Endodermal cell (in vitro differentiated cells): Measurements from ENCODE around the gene SUPT5H. TPM values are rescaled to one million over a fixed set of nuclear protein-coding genes. Genes with fewer than 3 reads are reported as not detected.
A peak's percentile ranks its signal among the peaks of the same experiment; 100 is the strongest.

Source experiments
- DNase-seq: peaks from one replicate; pipeline ENCODE4 v3.0.0-alpha.2; 2017
- H3K27ac ChIP-seq: 2 replicates; pipeline ENCODE4 v1.5.1; 2013; ENCODE audit warnings: mild to moderate bottlenecking, low read depth, low read length, moderate library complexity
- H3K27me3 ChIP-seq: 2 replicates; pipeline ENCODE4 v1.6.1; 2013; ENCODE audit warnings: mild to moderate bottlenecking, low read length, moderate library complexity; ENCODE audit not compliant: insufficient read depth, control insufficient read depth, poor library complexity, severe bottlenecking
- H3K36me3 ChIP-seq: 2 replicates; pipeline ENCODE4 v1.7.0; 2013; ENCODE audit warnings: mild to moderate bottlenecking, low read length, moderate library complexity; ENCODE audit not compliant: control insufficient read depth, insufficient read depth
- H3K4me1 ChIP-seq: one replicate; pipeline ENCODE4 v1.7.0; 2013; ENCODE audit warnings: low read length; ENCODE audit not compliant: control insufficient read depth, insufficient read depth
- H3K4me3 ChIP-seq: 2 replicates; pipeline ENCODE4 v1.5.1; 2013; ENCODE audit warnings: mild to moderate bottlenecking, low read length, moderate library complexity
- H3K9ac ChIP-seq: 2 replicates; pipeline ENCODE4 v1.6.1; 2013; ENCODE audit warnings: mild to moderate bottlenecking, low read length, moderate library complexity; ENCODE audit not compliant: poor library complexity, severe bottlenecking; ENCODE audit errors: extremely low read depth
- H3K9me3 ChIP-seq: 2 replicates; pipeline ENCODE4 v1.6.1; 2013; ENCODE audit warnings: mild to moderate bottlenecking, low read length, moderate library complexity; ENCODE audit not compliant: control insufficient read depth
- H3K27ac Mint-ChIP-seq: 2 replicates; pipeline ENCODE4 v1.8.0; 2020; ENCODE audit warnings: mixed read lengths
- H3K27me3 Mint-ChIP-seq: 2 replicates; pipeline ENCODE4 v1.8.0; 2021; ENCODE audit warnings: mild to moderate bottlenecking, mixed read lengths; ENCODE audit not compliant: insufficient read depth
- H3K36me3 Mint-ChIP-seq: 2 replicates; pipeline ENCODE4 v1.8.0; 2020; ENCODE audit warnings: low read depth, mixed read lengths
- H3K4me1 Mint-ChIP-seq: 2 replicates; pipeline ENCODE4 v1.8.0; 2020; ENCODE audit warnings: mixed read lengths
- H3K4me3 Mint-ChIP-seq: 2 replicates; pipeline ENCODE4 v1.8.0; 2020; ENCODE audit warnings: mild to moderate bottlenecking, moderate library complexity, mixed read lengths
- H3K9me3 Mint-ChIP-seq: 2 replicates; pipeline ENCODE4 v1.8.0; 2020; ENCODE audit warnings: mild to moderate bottlenecking, mixed read lengths
- CTCF ChIP-seq: fragments of 200-600 bp; sonication (generic); conservative IDR thresholded peaks from 2 replicates; pipeline ENCODE4 v1.5.0; 2021; ENCODE audit warnings: antibody characterized with exemption, mild to moderate bottlenecking
- WGBS, 2 experiments: methylation state at CpG; one replicate each; pipeline versions ENCODE4 v1.1.5 to v1.1.7; 2013; ENCODE audit warnings: missing lambda C conversion rate in 2 of 2, mixed read lengths in 1 of 2; ENCODE audit not compliant: insufficient coverage in 1 of 2, insufficient read length in 1 of 2; 5-methylcytosine and 5-hydroxymethylcytosine counted together
- total RNA-seq, 2 donors: library from RNA; stranded (reverse); fragmentation: NEBNext Ultra II Directional in 1 of 2; extraction: Animal tissue kit (Norgen Biotek cat#: 25700) in 1 of 2; gene quantifications; 2 replicates in 1 of 2; 3 replicates in 1 of 2; pipeline ENCODE4 v1.2.1, GENCODE V29; 2021

SUPT5H gene
- total RNA-seq, 2 donors from 2014 or later = 130 to 139 TPM

DNA sequence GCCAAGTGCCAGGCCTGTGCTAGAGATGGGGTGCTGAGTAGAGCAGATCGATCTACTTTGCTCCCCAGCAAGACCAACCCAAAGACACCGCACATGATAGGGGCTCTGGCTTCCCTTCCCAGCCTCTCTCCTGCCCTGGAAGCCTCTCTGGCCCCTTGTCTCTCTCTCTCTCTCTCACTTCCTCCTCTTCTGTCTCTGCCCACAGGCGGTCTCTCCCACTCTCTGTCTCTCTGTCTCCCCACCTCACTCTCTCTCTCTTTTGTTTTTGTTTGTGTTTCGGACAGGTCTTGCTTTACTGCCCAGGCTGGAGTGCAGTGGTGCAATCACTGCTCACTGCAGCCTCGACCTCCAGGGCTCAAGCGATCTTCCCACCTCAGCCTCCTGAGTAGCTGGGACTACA, 70.9 kb downstream of the SUPT5H start:
- Histone ChIP-seq H3K4me3 (peak overlapping the region; percentile 91), H3K36me3 (peaks cover 3% of the 10 kb centered on the region), H3K27ac (no peak overlapping the region), H3K4me1 (no peaks in the 10 kb centered on the region), H3K9me3 (no peaks in the 10 kb centered on the region), H3K27me3 (peaks cover 36% of the 10 kb centered on the region), H3K9ac (peak overlapping the region; percentile 62)
- no peak for TF ChIP-seq CTCF
- H3K4me3 Mint-ChIP-seq = peak overlapping the region; percentile 84
- DNase-seq = no peak
- peaks cover 19% of the 10 kb centered on the region for H3K4me1 Mint-ChIP-seq
- peaks cover 30% of the 10 kb centered on the region for H3K27me3 Mint-ChIP-seq
- no peaks in the 10 kb centered on the region for H3K9me3 Mint-ChIP-seq
- 62 to 71% methylated on average over 4 to 6 of the region's 6 CpGs for WGBS, 2 experiments
- H3K36me3 Mint-ChIP-seq = peaks cover 15% of the 10 kb centered on the region
- peak overlapping the region; percentile 17 for H3K27ac Mint-ChIP-seq

- no peak overlapping the region for H3K9ac ChIP-seq
- DNase-seq = no peak
- WGBS, 2 experiments = 80 to 83% methylated on average over 3 of the region's 3 CpGs
- no peak overlapping the region for H3K27ac ChIP-seq
- H3K9me3 ChIP-seq = no peaks in the 10 kb centered on the region
- H3K27me3 ChIP-seq = peaks cover 36% of the 10 kb centered on the region
- H3K27me3 Mint-ChIP-seq = peaks cover 25% of the 10 kb centered on the region
- no peak overlapping the region for H3K27ac Mint-ChIP-seq
- peaks cover 15% of the 10 kb centered on the region for H3K36me3 Mint-ChIP-seq
- peaks cover 3% of the 10 kb centered on the region for H3K36me3 ChIP-seq
- H3K4me1 ChIP-seq = no peaks in the 10 kb centered on the region
- no peak overlapping the region for H3K4me3 ChIP-seq
- peak overlapping the region; percentile 84 for H3K4me3 Mint-ChIP-seq
- peaks cover 19% of the 10 kb centered on the region for H3K4me1 Mint-ChIP-seq
- TF ChIP-seq CTCF = no peak
- no peaks in the 10 kb centered on the region for H3K9me3 Mint-ChIP-seq
Observed at GRCh38 chr19:39517432-39517831, 72.0 kb downstream of the SUPT5H start.

GRCh38 chr19:39518458-39518857, 73.1 kb downstream of the SUPT5H start:
- Histone ChIP-seq H3K9ac (no peak overlapping the region), H3K4me3 (no peak overlapping the region), H3K9me3 (no peaks in the 10 kb centered on the region), H3K27ac (no peak overlapping the region), H3K4me1 (no peaks in the 10 kb centered on the region), H3K36me3 (peaks cover 3% of the 10 kb centered on the region), H3K27me3 (peaks cover 28% of the 10 kb centered on the region)
- 91% methylated on average over 4 of the region's 5 CpGs; no CpG with 5 or more reads in 1 of the 2 experiments for WGBS, 2 experiments
- peaks cover 17% of the 10 kb centered on the region for H3K27me3 Mint-ChIP-seq
- no peak for TF ChIP-seq CTCF
- no peaks in the 10 kb centered on the region for H3K9me3 Mint-ChIP-seq
- H3K4me1 Mint-ChIP-seq = peaks cover 19% of the 10 kb centered on the region
- H3K27ac Mint-ChIP-seq = peak overlapping the region; percentile 64
- peak; percentile 77 for DNase-seq
- H3K36me3 Mint-ChIP-seq = peaks cover 21% of the 10 kb centered on the region
- peak overlapping the region; percentile 41 for H3K4me3 Mint-ChIP-seq
